ENCODE data around the gene FFAR3.

Gene FFAR3

GRCh38 chr19:35403116-35403760, 45.0 kb downstream of the FFAR3 start:
- Histone ChIP-seq H3K79me2 (ENCODE audit: insufficient read depth, low read length) (no peaks in the 10 kb centered on the region), H2AFZ (ENCODE audit: low read length) (no peak overlapping the region), H3K9me3 (ENCODE audit: low read length) (no peaks in the 10 kb centered on the region), H3K27ac (ENCODE audit: low read depth, low read length, poor library complexity, severe bottlenecking) (no peak overlapping the region), H3K4me2 (ENCODE audit: low read length) (no peak overlapping the region), H4K20me1 (ENCODE audit: insufficient read depth, low read length) (no peaks in the 10 kb centered on the region), H3K36me3 (ENCODE audit: insufficient read depth, low read length) (no peaks in the 10 kb centered on the region), H3K9me2 (ENCODE audit: low read depth, low read length) (no peaks in the 10 kb centered on the region), H3K27me3 (ENCODE audit: insufficient read depth, low read length) (peaks cover 5% of the 10 kb centered on the region; the same call in 1 of the 2 replicates), H3K4me3 (ENCODE audit: low read depth, low read length, poor library complexity, severe bottlenecking) (no peak overlapping the region), H3K4me1 (ENCODE audit: insufficient read depth, low read length, severe bottlenecking) (no peaks in the 10 kb centered on the region), H3K9ac (ENCODE audit: low read length) (no peak overlapping the region), H3F3A (ENCODE audit: insufficient read depth, low read length) (no peaks in the 10 kb centered on the region)
- TF ChIP-seq CTCF (IDR thresholded peaks at IDR 0.05; ENCODE audit: low read length) (no peak), EZH2 (IDR thresholded peaks at IDR 0.05; ENCODE audit: borderline replicate concordance, low read length) (no peak)

DNA sequence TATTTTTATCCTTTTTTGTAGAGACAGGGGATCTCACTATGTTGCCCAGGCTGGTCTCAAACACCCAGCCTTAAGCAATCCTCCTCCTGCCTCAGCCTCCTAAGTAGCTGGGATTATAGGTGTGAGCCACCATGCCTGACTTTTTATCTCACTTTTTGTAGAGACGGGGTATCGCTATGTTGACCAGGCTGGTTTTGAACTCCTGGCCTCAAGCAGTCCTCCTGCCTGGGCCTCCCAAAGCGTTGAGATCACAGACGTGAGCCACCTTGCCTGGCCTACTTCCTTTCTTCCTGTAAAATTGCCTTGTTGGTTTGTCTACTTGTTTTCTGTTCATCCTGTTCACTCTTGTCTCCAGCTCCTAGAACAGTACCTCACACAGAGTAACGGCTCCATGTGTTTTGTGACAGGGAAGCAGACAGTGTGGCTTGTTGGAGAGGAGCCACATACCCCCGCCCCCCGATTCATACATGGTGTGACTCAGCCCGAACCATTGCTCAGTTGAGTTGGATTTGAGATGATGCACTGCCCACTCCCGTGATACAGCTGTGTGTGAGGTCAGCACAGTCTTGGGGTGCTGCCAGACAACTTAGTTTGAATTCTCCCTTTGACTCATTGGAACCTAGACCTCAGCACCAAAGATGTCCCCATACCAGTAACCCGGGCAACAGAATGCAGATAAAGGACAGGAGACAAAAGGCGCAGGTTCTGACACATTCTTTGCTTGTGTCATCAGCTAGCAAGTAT, 46.8 kb downstream of the FFAR3 start:
- Histone ChIP-seq H3K27me3 (ENCODE audit: insufficient read depth, low read length) (peaks cover 7% of the 10 kb centered on the region; the same call in 1 of the 2 replicates), H3K79me2 (ENCODE audit: insufficient read depth, low read length) (no peaks in the 10 kb centered on the region), H4K20me1 (ENCODE audit: insufficient read depth, low read length) (no peaks in the 10 kb centered on the region), H3F3A (ENCODE audit: insufficient read depth, low read length) (no peaks in the 10 kb centered on the region), H3K9me2 (ENCODE audit: low read depth, low read length) (no peaks in the 10 kb centered on the region), H3K4me1 (ENCODE audit: insufficient read depth, low read length, severe bottlenecking) (no peaks in the 10 kb centered on the region), H3K27ac (ENCODE audit: low read depth, low read length, poor library complexity, severe bottlenecking) (no peak overlapping the region), H2AFZ (ENCODE audit: low read length) (no peak overlapping the region), H3K36me3 (ENCODE audit: insufficient read depth, low read length) (no peaks in the 10 kb centered on the region), H3K4me3 (ENCODE audit: low read depth, low read length, poor library complexity, severe bottlenecking) (no peak overlapping the region), H3K9me3 (ENCODE audit: low read length) (no peaks in the 10 kb centered on the region), H3K9ac (ENCODE audit: low read length) (no peak overlapping the region), H3K4me2 (ENCODE audit: low read length) (no peak overlapping the region)
- TF ChIP-seq CTCF (IDR thresholded peaks at IDR 0.05; ENCODE audit: low read length) (no peak), EZH2 (IDR thresholded peaks at IDR 0.05; ENCODE audit: borderline replicate concordance, low read length) (no peak)

- Histone ChIP-seq H3K9ac (ENCODE audit: low read length) (no peak overlapping the region), H3K79me2 (ENCODE audit: insufficient read depth, low read length) (no peaks in the 10 kb centered on the region), H3K9me2 (ENCODE audit: low read depth, low read length) (no peaks in the 10 kb centered on the region), H3K27ac (ENCODE audit: low read depth, low read length, poor library complexity, severe bottlenecking) (no peak overlapping the region), H3K4me2 (ENCODE audit: low read length) (no peak overlapping the region), H4K20me1 (ENCODE audit: insufficient read depth, low read length) (no peaks in the 10 kb centered on the region), H3F3A (ENCODE audit: insufficient read depth, low read length) (no peaks in the 10 kb centered on the region), H3K27me3 (ENCODE audit: insufficient read depth, low read length) (peaks cover 10% of the 10 kb centered on the region; the same call in 1 of the 2 replicates), H3K4me3 (ENCODE audit: low read depth, low read length, poor library complexity, severe bottlenecking) (no peak overlapping the region), H2AFZ (ENCODE audit: low read length) (no peak overlapping the region), H3K4me1 (ENCODE audit: insufficient read depth, low read length, severe bottlenecking) (no peaks in the 10 kb centered on the region), H3K9me3 (ENCODE audit: low read length) (no peaks in the 10 kb centered on the region), H3K36me3 (ENCODE audit: insufficient read depth, low read length) (no peaks in the 10 kb centered on the region)
- TF ChIP-seq CTCF (IDR thresholded peaks at IDR 0.05; ENCODE audit: low read length): no peak
- TF ChIP-seq EZH2 (IDR thresholded peaks at IDR 0.05; ENCODE audit: borderline replicate concordance, low read length): no peak
Measured at GRCh38 chr19:35407619-35408018, 49.4 kb downstream of the FFAR3 start.

Measured in OCI-LY1 (cell line).